ENCODE measurements around the gene YTHDF1.
"Not testable (repeated sequence)": the region's sequence is repeated elsewhere in the genome, so short reads cannot be mapped to it uniquely, and the experiment has no call there.

YTHDF1 gene

DNA sequence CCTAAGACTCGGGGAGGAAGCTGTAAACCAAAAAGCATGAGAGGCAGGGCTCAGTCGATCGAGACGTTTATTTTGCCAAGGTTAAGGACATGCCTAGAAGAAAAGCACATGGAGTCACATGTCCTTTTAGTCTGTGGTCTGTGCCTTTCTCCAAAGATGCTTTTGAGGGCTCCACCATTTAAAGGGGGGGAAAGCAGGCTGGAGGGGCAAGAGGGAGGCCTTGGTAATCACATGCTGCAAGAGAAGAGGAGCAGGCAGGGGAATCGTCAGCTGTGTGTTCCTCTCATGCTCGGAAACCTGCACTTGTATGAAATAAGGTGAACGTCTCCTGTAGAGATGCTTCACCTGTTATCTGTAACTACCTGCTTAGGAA lies 9.1 kb upstream of the YTHDF1 start:
- H3K27ac ChIP-seq = no peak overlapping the region
- TF ChIP-seq CTCF (conservative IDR thresholded peaks at IDR 0.05) (no peak), ZFX (IDR thresholded peaks at IDR 0.05) (no peak)

DNA sequence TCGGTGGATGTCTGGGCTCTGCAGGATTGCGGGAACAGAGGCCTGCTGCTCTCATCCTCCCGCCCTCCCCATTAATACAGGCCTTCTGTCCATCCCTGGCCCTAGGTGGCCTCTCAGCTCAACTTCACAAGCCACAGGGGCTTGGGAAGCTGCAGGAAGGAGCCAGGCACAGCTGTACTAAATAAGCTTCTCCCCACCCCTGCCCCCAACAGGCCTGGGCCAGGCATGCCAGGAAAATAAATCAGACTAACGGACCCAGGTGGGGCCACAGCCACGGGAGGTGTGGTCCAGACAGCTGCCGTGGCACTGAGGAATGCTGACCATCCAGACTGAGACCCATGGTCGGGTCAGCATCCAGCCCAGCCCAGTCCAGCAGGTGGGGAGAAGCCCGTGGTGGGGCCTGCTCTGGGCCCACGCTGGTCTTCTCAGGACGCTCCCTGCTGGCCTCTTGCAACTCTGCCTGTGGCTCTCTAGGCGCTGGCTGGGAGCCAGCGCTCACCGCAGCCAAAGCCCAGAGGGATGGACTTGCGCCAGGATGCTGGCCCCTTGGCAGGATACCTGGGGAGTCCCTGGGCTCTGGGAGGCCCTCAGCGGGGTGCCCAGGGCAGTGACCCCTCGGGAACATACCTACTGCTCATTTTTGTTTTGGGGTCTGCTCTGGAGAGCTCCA lies 8.6 kb upstream of the YTHDF1 start:
- H3K27ac ChIP-seq = no peak overlapping the region
- TF ChIP-seq CTCF (conservative IDR thresholded peaks at IDR 0.05) = peak; percentile 20
- TF ChIP-seq ZFX (IDR thresholded peaks at IDR 0.05) = no peak

DNA sequence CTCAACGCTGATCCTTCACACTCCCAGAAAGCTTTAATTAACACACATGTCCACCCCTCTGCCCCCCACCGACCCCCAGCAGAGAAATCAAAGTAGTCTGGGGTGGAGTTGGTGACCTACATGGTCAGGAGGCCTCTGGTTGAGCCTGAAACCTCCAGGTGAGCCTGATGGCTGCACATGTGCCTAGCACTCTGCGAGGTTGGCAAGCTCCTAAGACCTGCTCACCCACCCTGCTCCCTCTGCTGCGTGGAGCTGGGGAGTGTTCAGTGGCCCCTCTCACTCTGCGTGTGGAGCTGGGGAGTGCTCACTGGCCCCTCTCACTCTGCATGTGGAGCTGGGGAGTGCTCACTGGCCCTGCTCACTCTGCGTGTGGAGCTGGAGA lies 7.9 kb upstream of the YTHDF1 start:
- no peak overlapping the region for H3K27ac ChIP-seq
- no peak for TF ChIP-seq CTCF (conservative IDR thresholded peaks at IDR 0.05)
- no peak for TF ChIP-seq ZFX (IDR thresholded peaks at IDR 0.05)

DNA sequence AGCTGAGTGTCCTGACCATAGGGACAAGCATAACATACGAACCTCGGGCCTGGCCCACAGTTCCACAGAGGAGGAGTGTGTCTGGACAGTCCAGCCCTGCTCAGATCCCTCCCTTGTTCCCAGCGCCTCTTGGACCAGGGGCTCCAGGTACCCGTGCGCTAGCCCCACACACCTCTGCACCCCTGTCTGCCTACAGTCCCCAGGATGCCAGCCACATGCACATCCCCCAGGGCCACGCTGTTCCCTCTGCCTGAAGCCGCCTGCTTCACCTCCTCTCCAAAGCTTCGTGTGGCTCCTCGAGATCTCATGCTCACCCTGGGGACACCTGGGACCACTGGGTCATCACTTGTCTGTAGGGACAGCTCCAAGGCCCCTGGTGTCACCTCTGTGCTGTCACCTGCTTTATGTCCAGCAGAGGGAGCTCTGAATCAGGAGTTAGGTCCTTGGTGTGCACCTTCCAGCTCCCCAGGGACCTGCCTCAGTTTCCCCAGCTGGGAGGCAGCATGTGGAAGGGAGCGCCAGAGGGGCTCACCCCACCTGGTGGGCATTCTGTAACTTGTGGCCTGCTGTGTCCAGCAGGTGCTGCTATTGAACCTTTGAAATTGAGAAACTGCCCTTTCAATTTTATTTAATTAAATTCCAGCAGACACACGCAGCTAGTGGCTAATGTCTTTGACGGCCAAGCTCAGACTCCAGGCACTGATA lies 7.3 kb upstream of the YTHDF1 start:
- TF ChIP-seq CTCF (conservative IDR thresholded peaks at IDR 0.05) = peak; percentile 91
- no peak for TF ChIP-seq ZFX (IDR thresholded peaks at IDR 0.05)
- H3K27ac ChIP-seq = no peak overlapping the region

DNA sequence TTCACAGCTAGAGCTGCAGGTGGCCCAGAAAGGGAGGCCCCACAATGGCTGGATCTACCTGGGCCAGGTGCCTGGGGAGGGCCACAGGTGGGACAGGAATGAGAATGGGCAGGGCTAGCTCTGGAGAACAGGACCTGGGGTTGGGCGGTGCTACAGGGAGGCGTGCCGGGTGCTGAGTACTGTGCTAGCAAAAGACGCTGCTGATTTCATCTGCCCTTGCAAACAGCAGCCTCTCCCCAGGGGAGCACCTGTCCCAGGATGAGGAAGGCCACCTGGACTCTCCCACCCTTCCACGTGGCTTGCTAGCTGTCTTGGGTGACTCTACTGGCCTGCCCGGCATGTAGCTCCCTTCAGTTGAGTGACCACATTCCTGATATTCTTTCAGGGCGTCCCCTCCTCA lies 6.6 kb upstream of the YTHDF1 start:
- H3K27ac ChIP-seq = no peak overlapping the region
- TF ChIP-seq CTCF (conservative IDR thresholded peaks at IDR 0.05) (no peak), ZFX (IDR thresholded peaks at IDR 0.05) (no peak)

- not testable (repeated sequence) for H3K27ac ChIP-seq
Observed at GRCh38 chr20:63221400-63222053, 5.6 kb upstream of the YTHDF1 start.

GRCh38 chr20:63220696-63221399 lies 4.9 kb upstream of the YTHDF1 start:
- H3K27ac ChIP-seq = no peak overlapping the region
- TF ChIP-seq CTCF (conservative IDR thresholded peaks at IDR 0.05) = no peak
- no peak for TF ChIP-seq ZFX (IDR thresholded peaks at IDR 0.05)
